Endothelial cell (in vitro differentiated cells): Measurements from ENCODE around the gene RPS6KA2. TPM values are rescaled to one million over a fixed set of nuclear protein-coding genes. Genes with fewer than 3 reads are reported as not detected.
A peak's percentile ranks its signal among the peaks of the same experiment; 100 is the strongest.
"Not testable (repeated sequence)": the region's sequence is repeated elsewhere in the genome, so short reads cannot be mapped to it uniquely, and the experiment has no call there.

Source experiments
- DNase-seq: peaks from one replicate; pipeline ENCODE4 v3.0.0; 2021; ENCODE audit warnings: low spot score
- H3K27ac Mint-ChIP-seq: one replicate; pipeline ENCODE4 v1.8.0; 2021; ENCODE audit warnings: mixed read lengths, inconsistent platforms; ENCODE audit not compliant: unreplicated experiment
- H3K27me3 Mint-ChIP-seq: one replicate; pipeline ENCODE4 v1.8.0; 2021; ENCODE audit warnings: mild to moderate bottlenecking, moderate library complexity, mixed read lengths, inconsistent platforms; ENCODE audit not compliant: unreplicated experiment
- H3K36me3 Mint-ChIP-seq: one replicate; pipeline ENCODE4 v1.8.0; 2021; ENCODE audit warnings: mild to moderate bottlenecking, low read depth, mixed read lengths, inconsistent platforms; ENCODE audit not compliant: unreplicated experiment
- H3K4me1 Mint-ChIP-seq: one replicate; pipeline ENCODE4 v1.8.0; 2021; ENCODE audit warnings: mild to moderate bottlenecking, mixed read lengths, inconsistent platforms; ENCODE audit not compliant: unreplicated experiment
- H3K4me3 Mint-ChIP-seq: one replicate; pipeline ENCODE4 v1.8.0; 2021; ENCODE audit warnings: mild to moderate bottlenecking, mixed read lengths, inconsistent platforms; ENCODE audit not compliant: unreplicated experiment
- H3K9me3 Mint-ChIP-seq: one replicate; pipeline ENCODE4 v1.8.0; 2021; ENCODE audit warnings: mixed read lengths, inconsistent platforms; ENCODE audit not compliant: unreplicated experiment
- CTCF ChIP-seq: fragments of 200-600 bp; sonication (generic); IDR thresholded peaks from one replicate; pipeline ENCODE4 v1.5.0; 2021; ENCODE audit warnings: antibody characterized with exemption; ENCODE audit not compliant: unreplicated experiment
- total RNA-seq: library from RNA; stranded (reverse); fragmentation: NEBNext Ultra II Directional; extraction: Animal tissue kit (Norgen Biotek cat#: 25700); gene quantifications from one replicate; pipeline ENCODE4 v1.2.1, GENCODE V29; 2021; ENCODE audit not compliant: unreplicated experiment

Gene RPS6KA2
- total RNA-seq, 1 donor from 2014 or later: 105 TPM

- TF ChIP-seq CTCF: no peak
- Mint-ChIP-seq H3K36me3 (peaks cover 12% of the 10 kb centered on the region), H3K27me3 (peaks cover 17% of the 10 kb centered on the region), H3K9me3 (no peaks in the 10 kb centered on the region), H3K4me3 (no peak overlapping the region), H3K27ac (peak overlapping the region; percentile 75), H3K4me1 (peaks cover 56% of the 10 kb centered on the region)
- no peak for DNase-seq
These were observed 9.3 kb upstream of the RPS6KA2 start for GRCh38 chr6:166636191-166636933.

- DNase-seq: no peak
- Mint-ChIP-seq H3K27ac (no peak overlapping the region), H3K27me3 (peaks cover 24% of the 10 kb centered on the region), H3K36me3 (peaks cover 12% of the 10 kb centered on the region), H3K4me1 (peaks cover 59% of the 10 kb centered on the region), H3K9me3 (no peaks in the 10 kb centered on the region), H3K4me3 (no peak overlapping the region)
- no peak for TF ChIP-seq CTCF
These were observed 8.2 kb upstream of the RPS6KA2 start for GRCh38 chr6:166635013-166635970.

GRCh38 chr6:166634581-166634980 is 7.5 kb upstream of the RPS6KA2 start:
- Mint-ChIP-seq H3K27me3 (peaks cover 21% of the 10 kb centered on the region), H3K4me1 (peaks cover 60% of the 10 kb centered on the region), H3K36me3 (peaks cover 12% of the 10 kb centered on the region)
- not testable (repeated sequence) for H3K4me3 Mint-ChIP-seq, H3K9me3 Mint-ChIP-seq, H3K27ac Mint-ChIP-seq, DNase-seq

GRCh38 chr6:166633732-166634535 is 6.9 kb upstream of the RPS6KA2 start:
- no peak for DNase-seq
- H3K4me3 Mint-ChIP-seq: no peak overlapping the region
- peaks cover 12% of the 10 kb centered on the region for H3K36me3 Mint-ChIP-seq
- peak overlapping the region; percentile 12 for H3K27ac Mint-ChIP-seq
- TF ChIP-seq CTCF: no peak
- no peaks in the 10 kb centered on the region for H3K9me3 Mint-ChIP-seq
- peaks cover 17% of the 10 kb centered on the region for H3K27me3 Mint-ChIP-seq
- H3K4me1 Mint-ChIP-seq: peaks cover 60% of the 10 kb centered on the region

- H3K4me3 Mint-ChIP-seq: peak overlapping the region; percentile 23
- peaks cover 62% of the 10 kb centered on the region for H3K4me1 Mint-ChIP-seq
- TF ChIP-seq CTCF: no peak
- DNase-seq: no peak
- no peak overlapping the region for H3K27ac Mint-ChIP-seq
- peaks cover 8% of the 10 kb centered on the region for H3K36me3 Mint-ChIP-seq
- H3K9me3 Mint-ChIP-seq: no peaks in the 10 kb centered on the region
- peaks cover 20% of the 10 kb centered on the region for H3K27me3 Mint-ChIP-seq
These were observed 5.7 kb upstream of the RPS6KA2 start for GRCh38 chr6:166632731-166633130.
